ENCODE data around the gene TRABD2B.
A peak's percentile ranks its signal among the peaks of the same experiment; 100 is the strongest.

Gene TRABD2B

GRCh38 chr1:47751193-47751592, 246.0 kb downstream of the TRABD2B start:
- DNase-seq = no peak

DNA sequence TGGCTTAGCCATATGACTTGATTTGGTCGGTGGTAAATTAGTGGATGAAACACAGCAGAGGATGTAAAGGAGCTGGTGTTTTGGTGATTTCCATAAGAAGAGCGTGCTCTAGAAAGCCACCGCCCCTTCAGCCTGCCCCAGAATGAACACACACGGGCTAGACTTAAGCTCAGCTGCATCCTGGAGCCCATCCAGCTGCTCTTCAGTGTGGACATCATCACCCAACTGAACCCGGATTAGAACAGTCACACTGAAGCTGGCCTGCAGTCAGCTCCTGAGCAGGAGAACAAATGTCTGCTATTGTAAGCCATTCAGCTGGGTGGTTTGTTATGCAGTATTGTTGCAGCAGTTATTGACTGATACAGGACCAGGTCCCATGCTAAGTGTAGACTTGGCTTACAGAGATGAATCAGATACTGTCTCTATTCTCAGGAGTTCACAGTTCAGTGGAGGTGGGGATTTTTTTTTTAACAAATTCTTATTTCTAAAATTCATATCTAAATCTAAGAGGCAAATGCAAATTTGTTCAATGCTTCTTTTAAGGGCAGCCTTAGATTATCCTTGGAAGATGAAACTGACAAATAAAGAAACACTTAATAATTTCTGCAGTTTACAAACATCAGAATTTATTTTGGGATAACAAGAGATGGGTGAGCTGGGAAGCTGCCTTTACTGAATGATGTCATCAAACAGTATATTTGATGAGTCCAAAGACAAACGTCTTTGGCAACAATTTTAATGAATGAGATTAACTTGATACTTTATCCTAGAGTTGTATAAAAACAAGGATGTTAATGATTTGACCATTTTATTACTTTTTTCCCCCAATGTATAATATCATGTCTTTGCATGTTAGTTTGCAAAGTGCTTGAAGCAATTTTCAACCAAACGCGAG, 251.2 kb downstream of the TRABD2B start:
- no peak for DNase-seq

DNA sequence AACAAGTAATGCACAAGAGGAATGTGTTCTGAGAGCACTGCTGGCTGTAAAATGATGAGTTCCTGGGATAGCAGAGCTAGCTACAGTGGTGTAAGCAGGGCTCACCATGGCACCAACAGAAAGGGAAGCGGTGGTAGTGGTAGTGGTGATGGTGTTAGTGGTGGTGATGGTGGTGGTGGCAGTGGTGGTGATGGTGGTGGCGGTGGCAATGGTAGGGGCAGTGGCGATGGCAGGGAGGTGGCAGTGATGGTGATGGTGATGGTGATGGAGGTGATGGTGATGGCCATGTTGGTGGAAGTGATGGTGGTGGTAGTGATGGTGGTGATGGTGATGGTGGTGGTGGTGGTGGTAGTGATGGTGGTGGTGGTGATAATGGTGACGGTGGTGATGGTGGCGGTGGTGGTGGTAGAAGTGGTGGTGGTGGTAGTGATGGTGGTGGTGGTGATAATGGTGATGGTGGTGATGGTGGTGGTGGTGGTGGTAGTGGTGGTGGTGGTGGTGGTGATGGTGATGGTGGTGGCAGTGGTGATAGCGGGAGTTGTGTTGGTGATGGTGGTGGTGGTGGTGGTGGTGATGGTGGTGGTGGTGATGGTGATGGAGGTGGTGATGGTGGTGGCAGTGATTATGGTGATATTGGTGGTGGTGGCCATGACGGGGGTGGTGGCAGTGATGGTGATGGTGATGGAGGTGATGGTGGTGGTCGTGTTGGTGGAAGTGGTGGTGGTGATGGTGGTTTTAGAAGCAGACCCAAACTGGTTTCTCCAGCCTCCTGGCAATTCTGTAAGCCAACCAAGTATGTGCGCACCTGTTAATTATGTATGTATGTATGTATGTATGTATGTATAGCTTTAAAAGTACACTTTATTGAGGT, 254.1 kb downstream of the TRABD2B start:
- no peak for DNase-seq

GRCh38 chr1:47738560-47739182, 258.5 kb downstream of the TRABD2B start:
- DNase-seq = peak; percentile 36

DNA sequence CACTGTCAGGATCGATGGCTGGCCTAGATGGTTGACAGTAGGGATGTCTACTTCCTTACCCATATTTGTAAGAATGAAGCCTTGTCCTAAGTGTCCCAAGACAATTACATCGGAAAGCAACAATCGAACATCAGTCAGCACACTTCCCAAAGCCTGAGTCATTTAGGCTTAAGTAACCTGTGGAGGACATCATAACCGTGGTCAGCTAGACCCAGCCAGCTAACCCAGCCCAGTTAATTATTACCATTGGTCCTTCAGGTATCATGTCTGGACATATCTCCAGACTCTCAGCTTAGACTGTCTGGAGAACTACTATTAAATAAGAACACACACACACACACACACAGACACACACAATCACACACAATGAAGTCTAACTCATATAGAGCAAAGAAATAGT, 264.7 kb downstream of the TRABD2B start:
- no peak for DNase-seq

GRCh38 chr1:47731730-47732129, 265.5 kb downstream of the TRABD2B start:
- DNase-seq = no peak

DNA sequence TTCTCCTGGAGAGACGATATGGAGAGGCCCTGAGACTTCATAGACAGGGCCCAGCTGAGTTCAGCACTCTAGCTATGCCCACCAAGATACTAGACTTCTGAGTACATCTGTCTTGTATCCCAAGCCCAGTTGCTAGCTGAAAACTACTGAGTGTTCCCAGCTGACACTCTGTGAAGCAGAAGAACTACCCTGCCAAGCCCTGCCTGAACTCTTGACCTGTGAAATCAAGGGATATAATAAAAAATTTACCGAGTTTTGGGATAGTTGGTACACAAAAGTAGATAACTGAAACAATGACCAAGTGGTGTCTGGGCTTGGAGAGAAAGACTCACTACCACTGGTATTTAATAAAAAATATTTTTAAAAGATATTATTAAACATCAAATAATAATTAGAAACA, 267.5 kb downstream of the TRABD2B start:
- no peak for DNase-seq

- no peak for DNase-seq
These were observed 269.5 kb downstream of the TRABD2B start for GRCh38 chr1:47727697-47728085.

GRCh38 chr1:47727051-47727696, 270.0 kb downstream of the TRABD2B start:
- DNase-seq = no peak

- peak; percentile 81 for DNase-seq
These were observed 271.0 kb downstream of the TRABD2B start for GRCh38 chr1:47725992-47726855.

GRCh38 chr1:47725511-47725991, 271.6 kb downstream of the TRABD2B start:
- peak; percentile 49 for DNase-seq

DNA sequence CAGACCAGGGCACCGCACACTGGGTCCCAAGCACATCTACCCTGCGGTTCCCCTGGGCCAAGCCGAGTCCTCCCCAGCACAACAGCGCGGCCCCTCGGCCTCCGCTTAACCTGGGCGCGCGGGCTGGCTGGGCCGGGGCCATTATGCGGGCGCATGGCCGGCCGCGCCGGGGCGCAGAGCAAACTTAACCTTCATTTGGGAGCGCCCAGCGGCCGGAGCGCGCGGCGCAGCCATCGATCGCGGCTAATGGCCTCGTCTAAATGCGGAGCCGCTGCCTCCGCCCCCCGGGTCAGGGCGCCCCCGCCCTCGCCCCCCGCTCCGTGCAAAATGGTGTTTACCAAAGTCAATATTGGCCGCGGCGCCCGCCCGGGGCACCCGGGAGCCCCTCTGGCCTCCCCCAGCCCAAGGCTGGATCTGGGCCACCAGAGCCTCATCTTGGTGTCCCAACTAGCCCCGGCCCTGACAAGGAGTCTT, 272.1 kb downstream of the TRABD2B start:
- DNase-seq = peak; percentile 23

DNA sequence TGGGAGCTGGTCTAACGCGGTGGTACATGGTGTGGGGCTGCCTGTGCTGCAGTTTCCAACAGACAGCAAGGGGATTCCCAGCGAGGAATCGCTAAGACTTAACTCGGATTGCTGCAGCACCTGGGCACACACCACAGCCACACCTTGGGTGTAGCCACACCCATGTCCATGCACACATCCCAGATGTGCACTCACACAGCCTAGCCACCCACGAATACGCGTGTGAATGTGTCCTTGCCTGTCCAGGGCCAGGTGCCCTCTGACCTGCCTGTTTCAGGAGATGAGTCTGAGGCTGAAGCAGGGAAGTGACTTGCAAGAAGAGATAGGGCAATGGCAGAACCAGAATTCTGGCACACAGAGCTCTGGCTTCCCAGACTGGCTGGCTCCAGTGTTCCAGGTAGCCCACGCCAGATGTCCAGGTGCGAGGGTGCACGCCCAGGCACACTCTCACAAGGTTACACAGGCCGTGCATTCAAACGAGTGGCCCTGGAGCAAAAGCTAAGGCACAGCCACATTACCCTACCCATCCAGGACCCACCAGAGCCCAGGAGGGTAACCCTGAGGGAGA, 272.7 kb downstream of the TRABD2B start:
- peak; percentile 31 for DNase-seq

DNA sequence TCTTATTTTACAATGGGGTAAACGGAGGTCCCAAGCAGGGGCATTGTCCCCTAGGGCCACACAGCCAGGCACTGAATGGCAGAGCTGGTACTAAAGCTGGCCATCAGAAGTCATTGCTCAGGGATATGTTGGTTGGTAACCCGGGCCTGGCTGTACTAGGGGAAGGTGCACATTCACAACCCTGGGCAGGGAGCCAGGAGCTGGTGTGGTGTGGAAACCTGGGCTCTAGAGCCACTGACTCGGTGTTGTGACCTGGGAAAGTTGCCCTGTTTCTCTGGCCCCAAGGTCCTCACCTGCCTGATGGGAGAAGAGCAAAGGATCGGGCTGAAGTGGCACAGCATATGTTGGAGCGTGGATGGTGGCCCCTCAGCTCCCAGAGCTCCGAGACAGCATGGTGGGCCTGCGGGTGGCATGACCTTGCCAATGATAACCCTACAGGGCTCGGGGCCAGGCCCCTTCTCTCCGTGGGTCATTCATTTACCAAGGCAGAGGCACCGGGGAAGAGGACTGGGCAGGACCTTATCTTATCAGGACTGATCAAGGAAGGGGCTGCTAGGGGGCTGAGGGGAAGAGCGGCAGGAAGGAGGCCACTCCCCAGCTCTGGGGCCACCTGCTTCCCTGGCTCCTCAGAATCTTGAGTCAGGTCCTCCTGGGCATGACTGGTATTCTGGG, 274.1 kb downstream of the TRABD2B start:
- no peak for DNase-seq

DNA sequence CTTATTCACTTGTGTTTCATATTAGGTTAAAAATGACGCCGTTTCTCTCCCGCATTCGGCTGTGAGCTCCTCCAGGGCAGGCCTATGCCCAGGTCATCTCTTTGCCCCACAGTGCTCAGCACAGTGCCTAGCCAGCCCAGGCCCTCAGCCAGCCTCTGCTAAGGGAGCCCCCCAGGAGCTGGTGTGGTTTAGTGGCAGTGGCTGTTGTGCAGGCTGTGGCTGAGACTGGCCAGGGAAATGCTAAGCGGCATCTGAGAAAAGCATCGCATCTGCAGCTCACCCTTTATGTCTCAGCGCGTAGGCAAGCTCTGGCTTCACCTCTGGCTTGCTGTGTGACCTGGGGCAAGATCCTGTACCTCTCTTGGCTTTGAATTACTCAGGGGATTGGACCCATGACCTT, 275.1 kb downstream of the TRABD2B start:
- DNase-seq = no peak

DNA sequence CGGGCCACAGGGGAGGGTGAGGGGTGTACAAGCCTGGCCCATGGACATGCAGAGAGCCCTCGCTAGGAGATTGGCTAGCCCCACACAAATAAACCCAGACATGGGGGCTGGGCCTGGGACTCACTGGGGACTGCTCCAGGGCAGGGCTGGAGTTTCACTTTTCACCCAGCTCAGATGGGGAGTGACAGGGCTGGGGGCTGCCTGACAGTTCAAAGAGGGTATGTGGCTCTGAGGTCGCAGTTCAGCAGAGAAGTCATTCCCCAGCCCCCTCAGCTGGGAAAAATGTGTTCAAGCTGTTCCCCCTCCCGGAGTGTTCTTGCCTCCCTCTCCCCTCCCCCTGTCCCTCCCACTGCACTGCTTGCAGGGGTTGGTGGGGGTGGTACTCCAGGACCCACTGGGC, 277.1 kb downstream of the TRABD2B start:
- DNase-seq = no peak

GRCh38 chr1:47717341-47717740, 279.8 kb downstream of the TRABD2B start:
- no peak for DNase-seq

DNA sequence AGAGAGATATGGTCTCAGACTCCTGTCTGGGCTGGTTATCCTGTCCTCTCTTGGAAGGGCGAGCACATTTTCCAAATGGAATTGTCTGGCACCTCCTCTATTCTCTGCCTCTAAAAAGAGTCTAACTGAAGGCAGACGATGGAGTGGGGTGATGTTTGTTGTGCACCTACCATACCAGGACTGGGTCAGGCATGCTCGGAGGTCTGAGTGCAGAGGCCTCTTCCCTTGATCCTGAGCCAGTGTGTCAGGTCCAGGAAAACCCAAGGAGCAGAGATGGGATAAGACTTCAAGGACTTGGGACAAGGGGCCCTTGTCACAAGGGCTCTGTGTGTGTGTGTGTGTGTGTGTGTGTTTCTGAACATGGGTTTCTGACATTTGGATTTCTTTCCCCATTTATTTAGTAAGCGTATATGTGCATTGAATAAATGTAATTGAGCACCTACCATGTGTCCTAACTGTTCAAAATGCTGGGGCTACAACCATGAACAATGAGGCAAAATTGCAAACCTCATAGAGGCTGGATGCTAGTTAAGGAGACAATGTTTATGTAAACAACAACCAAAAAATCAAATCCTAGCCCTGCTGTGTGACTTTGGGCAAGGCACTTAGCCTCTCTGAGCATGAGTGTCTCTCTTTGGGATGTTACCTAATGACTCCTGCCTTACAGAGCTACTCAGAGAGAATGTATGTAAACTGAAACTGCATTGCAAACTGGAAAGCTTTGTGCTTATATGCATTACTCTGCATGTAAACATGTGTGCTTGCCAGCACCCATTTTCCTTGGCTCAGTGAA, 283.0 kb downstream of the TRABD2B start:
- DNase-seq = no peak

DNA sequence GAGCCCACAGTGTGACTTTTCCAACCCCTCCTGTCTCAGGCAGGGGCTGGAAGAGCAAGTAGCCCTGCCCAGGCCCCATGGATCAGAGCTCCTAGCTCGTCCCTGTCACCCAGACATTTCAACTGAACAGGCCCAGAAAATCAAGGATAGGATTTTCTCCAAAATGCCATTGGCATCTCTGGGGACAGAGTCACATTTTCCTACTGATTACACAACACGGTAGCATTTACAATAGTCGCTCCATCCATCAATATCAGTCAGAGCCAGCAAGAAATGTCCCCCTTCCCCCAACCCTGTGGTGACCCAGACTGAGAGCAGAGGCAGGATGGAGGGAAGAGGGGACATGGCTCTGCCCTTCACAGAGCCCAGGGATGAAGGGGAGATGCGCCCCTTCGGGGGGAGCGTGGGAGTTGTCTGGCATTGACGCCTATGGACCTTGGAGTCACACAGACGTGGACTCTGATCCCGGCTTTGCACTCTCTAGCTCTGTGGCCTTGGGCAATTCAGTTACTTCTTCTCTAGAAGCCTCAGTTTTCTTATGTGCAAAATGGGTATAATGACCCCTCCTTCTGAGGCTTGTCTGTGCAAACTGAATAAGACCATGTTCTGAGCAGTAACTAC, 283.7 kb downstream of the TRABD2B start:
- DNase-seq = no peak
